HG03066 (cell line): Measurements from ENCODE around the gene IQSEC1.
A peak's percentile ranks its signal among the peaks of the same experiment; 100 is the strongest.

Experiments used
- ATAC-seq: cut with Tn5 transposase; IDR thresholded peaks from one replicate; pipeline ENCODE4 v1.9.1; 2021; ENCODE audit warnings: low read depth; ENCODE audit not compliant: unreplicated experiment

Gene IQSEC1

DNA sequence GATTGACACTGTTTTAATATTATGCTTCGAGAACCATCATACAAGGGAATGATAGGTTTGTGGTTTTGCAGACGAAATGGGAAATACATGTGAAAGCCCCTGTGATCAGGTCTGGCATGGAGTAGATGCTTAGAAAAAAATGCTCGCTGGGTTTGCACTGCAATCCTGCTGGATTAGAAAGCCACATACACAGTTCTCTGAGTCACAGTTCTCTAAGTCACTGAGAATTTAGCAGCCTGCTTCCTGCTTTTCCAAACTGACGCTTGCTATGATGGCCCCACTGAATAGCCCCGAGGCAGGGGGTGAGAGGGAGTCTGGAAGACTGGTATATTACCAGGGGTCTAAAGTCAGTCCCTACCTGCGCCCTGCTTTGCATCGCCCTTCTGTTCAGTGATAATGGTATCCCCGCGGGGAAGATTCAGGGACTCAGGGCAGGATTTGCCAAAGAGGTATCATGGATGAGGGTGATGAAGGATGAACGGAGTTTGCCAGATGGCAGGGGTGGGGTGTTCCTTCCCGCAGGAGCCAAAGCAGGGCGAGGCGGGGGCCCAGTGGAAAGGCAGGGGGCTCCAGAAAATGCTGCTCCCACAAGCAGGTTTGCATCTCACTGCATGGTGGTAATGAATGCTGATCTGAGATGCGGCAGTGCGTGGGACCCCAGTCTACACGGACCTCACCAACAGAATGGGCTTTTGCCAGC, 82.3 kb downstream of the IQSEC1 start:
- no peak for ATAC-seq

DNA sequence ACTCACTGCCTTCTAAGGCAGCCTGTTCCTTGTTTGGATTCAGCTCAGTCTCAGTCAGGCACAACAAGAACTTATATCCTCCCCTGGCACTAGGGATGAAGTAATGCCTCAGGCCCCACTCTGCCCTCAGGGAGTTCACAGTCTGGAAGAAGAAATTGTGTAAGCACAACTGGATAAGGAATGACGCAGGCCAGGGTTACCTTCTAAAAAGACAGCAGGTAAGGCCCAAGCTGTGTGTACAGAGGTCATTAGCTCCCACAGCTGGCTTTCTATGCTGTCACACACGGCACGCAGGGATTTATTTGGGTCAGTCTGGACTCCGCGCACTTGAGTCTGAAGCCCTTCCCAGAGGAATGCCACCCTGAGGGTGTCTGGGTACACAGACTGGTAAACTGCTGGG, 82.9 kb downstream of the IQSEC1 start:
- no peak for ATAC-seq

DNA sequence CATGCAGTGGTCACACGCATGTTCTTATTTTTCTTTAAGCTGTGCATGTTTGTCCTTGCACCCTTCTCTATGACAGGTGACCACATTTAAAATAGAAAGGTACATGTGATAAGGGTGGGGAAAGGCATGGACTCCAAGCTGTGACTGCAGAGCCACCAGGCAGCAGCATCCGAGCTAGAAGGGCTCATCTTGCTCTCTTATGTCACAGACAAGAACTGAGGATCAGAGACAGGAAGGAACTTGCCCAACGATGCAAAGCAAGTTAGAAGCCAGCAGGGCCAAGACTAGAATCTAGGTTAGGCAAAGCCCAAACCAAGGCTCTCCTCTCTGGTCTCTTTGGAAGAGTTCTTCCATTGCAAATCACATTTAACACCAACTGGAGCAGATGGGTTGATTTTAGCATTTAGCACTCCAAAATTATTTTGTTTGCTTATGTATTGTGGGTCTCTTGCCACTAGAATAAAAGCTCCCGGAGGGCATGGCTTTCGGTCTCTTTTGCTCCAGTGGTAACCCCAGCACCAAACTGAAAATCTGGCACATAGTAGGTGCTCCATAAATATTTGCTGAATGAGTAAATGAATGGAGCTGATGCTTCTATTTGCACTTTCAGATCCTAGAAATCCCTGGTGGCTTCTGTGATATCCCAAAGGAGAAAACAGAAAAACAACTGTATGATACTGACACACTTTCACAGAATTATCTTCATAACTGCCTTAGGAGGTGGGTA, 84.3 kb downstream of the IQSEC1 start:
- no peak for ATAC-seq

DNA sequence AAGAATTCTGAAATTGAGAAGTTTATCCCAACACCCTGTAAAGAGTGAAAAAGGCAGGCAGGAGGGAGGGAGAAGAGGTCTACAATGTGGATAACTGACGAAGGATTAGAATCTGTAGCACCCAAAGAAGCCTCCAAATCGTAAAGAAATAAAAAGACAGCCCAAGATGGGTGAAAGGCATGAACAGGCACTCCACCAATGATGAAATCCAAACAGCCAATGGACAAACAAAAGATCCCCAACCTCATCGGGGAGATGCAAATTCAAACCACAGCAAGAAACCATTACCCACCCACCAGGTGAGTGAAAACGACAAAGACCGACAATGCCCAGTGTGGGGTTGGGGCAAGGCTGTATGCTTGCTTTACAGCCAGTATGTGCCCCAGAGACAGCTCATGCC, 85.6 kb downstream of the IQSEC1 start:
- no peak for ATAC-seq

DNA sequence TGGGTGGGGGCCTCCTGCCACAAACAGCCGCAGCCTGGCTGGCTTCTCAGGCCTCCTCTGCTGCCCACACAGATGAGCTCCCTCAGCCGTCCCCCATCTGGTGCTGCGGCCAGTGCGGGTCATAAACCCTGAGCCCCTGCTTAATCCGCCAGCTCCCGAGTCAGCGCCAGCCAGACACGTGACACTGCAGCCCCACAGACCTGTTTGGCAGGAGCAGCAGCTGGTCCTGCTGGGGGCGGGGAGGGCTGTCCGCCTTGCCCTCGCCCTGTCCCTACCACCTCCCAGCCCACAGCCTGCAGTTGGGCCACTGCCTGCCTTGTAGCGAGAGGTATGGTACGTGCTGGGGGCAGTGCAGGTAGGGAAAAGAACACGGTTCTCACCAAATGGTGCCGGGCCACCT, 86.2 kb downstream of the IQSEC1 start:
- no peak for ATAC-seq

DNA sequence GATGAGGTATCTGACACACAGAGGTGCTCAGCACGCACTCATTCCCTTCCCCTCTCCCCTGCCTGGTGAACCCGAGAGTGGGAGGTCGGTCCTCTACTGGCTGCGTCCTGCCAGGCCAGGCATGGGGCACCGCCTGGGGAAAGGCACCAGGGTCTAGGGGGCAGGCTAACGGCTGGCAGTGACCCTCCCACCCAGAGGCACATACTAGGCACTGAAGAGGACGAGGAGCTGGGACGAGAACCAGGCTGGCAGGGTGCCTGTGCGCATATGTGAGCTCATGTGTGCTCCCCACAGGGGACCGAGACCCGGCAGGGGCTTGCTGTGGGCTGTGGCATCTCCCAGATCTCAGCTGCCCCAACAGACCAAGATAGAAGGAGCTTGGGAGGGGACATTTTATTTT, 86.7 kb downstream of the IQSEC1 start:
- ATAC-seq: no peak

DNA sequence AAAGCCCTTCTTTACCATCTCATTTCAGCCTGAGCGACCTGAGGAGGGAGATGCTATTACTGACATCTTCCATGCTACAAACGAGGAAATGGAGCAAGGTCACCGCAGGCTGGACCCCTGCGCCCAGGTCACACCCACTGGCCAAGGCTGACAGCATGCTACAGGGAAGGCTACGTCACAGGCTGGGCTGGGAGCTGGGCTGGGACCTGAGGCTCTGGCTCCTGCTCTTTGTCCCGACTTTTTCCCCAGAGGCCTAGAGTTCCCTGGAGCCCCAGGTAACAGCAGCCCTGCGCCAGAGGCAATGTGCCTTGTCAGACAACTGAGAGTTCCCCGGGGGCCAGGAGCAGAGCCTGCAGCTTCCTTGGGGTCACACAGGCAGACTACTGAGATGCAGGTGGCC, 87.2 kb downstream of the IQSEC1 start:
- ATAC-seq: no peak

DNA sequence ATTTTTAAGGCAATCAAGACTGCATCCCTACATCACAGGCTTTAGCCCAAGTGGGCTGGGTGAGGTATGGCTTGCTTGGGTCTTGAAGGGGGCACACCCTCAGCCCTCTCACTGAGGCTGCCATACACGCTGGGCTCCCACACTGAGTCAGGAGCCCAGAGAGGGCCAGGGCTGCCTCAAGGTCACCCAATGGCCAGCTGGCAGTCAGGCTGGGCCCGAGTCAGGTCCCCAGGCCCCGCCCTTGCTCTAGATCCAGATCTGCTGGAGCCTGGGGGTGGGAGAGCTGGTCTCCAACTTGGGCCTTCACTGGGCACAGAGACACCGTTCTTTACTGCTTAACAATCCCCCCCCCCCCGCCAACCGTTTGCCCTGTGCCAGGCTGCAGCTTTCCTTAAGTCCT, 88.1 kb downstream of the IQSEC1 start:
- no peak for ATAC-seq

DNA sequence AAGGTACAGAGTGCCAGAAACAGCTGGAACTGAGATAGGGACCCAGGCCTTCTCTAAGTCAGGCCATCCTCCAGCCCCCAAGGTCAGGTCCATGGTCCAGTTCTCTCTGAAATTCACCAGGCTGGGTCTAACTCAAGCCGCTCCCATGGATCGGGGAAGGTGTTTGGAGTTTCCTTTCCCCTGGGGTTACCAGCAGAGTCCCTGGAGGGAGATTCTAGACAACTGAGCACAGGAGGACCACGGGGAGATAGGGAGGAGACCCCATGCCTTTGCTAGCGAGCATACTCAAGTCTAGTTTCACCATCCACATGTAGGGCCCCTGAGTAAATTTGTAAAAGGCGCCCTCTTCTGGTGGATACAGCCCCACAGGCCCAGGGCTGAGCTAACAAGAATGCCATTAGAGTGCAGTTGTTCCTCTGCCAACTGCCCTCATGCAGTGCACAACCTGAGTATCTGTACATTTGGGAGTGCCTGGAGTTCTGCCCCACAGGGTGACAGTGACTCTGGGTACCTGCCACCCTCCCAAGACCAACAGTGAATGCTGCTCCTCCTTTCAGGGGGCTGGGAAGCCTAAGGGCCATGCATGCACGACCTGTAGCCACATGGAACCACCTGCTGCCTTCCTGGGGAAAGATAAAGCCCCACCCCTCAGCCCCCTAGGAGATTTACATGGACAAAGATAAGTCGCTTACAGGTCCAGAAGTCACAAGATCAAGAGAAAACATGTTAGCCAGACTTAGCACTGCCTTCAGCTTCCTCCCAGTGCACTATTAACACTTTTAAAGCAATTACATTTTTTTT, 89.0 kb downstream of the IQSEC1 start:
- ATAC-seq: peak; percentile 47

DNA sequence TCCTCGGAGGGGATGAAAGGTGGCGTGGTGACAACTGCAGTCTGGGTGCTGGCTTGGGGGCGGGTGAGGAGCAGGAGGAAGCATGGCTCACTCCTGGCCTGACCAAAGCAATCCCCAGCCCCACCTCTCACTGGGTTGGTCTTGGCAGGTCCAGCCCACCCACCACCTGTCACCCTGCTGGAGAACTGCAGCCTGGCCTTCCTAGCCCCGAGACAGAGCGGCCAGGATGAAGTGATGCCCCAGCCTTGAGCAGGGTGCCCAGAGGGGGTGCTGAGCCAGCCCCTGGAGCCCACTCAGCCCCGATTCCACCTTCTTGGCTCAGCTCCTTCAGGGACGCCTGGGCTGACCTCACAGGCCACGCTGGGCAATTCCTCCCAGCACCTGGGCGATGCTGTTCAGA, 89.9 kb downstream of the IQSEC1 start:
- peak; percentile 13 for ATAC-seq

DNA sequence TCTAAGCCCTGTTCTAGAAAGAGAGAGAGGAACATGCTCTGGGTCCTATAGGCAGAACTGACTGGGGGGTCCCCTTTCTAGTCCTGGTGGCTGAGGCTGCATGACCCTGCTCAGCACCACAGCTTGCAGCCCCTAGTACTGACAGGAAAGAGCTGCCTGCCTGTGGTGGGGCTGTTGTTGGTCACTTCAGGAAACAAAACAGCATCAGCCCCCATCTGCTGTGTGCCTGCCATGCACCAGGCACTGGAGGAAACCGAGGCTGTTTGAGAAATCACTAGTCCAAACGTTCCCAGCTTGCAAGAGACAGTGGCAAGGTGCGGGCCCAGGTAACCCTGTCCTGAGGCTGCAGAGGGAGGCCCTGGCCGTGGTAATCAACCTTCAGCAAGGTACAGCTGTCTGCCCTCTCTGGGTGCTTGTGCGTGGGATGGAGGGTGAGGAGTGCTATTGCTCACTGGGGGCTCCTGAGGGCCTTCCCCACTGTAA, 90.6 kb downstream of the IQSEC1 start:
- peak; percentile 59 for ATAC-seq

DNA sequence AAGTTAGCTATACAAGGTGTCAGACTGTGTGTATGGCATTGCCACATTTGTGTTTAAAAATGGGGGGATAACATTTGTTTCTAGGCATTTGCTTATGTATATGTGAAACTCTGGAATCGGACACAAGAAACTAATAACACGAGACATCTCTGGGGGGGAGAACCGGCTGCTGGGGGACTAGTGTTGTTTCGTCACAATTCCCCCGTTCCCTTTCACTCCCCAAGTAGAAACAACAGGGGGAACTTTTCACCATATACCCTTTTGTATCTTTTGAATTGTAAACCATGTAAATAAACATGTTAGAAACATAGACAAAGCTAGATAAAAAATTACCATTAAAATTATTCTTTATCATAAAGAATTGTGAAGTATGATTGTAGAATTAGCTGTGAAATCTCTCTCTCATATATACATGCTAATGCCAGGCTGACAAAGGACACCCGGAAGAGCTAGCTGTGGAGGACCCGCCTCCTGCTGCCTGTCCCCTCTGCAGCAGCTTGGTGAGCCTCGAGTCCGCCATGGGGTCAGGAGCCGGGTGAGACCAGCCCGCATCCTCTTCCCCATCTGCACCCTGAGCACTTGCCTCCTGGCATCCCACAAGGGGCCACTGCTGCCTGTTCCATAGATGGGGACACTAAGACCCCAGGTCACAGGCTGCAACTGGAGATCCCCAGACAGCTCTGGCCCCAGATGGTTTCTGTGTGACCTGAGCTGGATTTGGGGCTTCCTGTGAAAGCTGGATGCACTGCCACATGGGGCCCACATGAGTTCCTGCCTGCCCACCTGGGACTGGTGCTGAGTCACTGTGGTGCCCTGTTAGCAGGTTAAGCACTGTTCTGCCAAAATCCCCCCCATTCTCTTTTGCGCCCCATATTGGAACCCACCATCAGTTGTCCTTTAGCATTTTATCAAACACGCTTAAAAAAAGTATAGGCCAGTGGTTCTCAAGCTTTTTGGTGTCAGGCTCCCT, 91.6 kb downstream of the IQSEC1 start:
- no peak for ATAC-seq

DNA sequence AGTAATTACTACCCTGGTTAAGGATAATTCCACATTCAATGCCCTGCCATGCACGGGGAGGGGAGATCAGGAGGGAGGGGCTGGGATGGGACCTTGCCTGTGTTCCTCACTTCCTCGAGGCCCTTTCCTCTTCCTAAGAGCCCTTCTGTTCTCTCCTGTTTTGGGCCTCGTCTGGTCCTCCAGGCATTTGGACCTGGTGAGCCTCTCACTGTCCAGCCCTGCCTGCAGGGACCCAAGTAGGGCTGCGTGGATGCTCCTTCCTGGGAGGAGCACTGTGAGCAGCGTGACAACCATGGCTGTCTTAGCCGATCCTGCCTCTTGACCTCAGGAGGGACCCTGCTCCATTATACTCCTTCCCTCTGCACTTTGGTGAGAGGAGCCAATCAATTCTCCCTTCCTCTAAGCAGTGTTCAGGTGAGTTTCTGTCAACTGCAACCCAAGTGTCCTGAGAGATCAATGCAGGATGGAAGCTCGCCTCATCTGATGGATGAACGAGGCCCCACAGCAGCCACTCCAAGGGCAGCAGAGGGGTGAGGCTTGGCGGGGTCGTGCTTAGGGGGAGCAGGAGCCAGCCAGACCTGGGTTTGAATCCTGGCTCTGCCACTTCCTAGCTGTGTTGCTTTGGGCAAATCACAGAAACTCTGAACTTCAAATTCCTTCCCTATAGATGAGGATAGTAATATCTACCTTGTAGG, 92.5 kb downstream of the IQSEC1 start:
- ATAC-seq: no peak

DNA sequence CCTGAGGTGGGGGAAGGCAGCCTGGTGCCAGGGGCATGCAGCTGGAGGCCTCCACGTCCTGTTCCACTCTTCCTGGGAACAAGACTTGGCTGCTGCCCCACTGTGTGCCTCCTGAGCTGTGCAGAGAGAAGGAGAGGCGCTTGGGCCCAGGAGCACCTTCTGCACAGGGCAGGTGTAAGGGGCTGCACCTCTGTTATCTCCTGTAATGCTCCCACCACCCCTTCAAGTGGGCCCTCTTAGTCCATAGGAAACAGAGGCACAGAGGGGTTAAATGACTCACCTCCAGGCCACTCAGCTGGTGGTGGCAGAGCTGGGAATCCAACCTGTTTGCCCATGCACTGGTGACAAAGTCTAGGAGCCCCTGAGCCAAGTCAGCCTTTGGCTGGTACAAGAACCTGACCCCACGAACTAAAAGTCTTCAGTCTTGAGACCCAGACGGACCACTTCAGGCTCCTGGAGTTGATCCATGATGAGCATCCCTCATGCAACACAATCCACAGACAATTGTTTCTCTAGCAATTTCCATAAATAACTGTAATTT, 93.2 kb downstream of the IQSEC1 start:
- ATAC-seq: no peak

DNA sequence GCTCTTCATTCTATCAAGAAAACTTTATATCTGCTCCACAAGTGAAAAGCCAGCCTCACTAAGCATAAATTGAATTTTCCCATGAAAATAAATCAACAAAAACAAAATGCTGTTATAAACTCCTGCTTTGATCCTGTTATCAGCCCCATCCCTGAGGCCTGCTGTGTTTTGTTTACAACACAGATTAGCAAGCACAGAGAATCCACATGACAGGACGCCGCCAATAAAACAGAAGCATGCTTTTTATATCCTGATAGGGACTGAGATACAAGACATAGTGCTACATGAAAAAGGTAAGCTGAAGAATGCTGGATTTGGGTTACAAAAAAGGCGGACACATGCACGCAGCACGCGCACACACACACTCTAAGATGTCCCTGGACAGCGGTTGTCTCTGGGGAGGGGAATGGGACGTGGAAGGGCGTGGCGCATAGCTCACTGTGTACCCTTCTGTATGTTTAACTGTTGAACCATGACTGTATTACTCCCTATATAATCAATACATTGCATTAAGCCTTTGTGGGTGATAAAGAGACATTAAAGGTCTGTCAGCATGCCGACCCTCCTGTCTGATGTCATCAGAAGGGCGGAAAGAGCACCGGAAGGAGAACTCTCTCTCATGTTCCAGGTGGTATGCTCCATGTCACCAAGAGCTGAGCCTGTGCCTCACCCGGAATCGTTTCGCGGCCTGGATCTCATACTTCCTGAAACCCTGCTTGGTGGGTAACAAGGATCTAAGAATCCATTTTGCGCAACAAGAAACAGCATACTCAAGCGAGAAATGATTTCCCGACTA, 93.9 kb downstream of the IQSEC1 start:
- no peak for ATAC-seq

DNA sequence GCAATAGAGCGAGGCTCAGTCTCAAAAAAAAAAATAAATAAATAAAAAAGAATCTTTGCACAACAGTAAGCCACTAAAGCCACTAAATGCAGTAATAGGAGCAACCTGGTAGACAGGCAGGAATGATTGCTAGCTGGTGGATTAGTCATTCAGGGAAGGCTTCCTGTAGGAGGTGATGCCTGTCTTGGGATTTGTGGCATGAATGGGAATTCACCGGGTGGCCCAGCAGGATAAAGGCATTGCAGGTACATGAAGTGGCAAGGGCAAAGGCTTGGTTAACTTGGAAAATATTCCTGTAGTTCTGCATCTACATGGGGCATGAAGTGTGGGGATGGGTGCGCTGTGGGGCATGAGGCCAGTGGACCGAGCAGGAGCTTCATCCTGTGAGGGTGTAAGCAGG, 94.5 kb downstream of the IQSEC1 start:
- ATAC-seq: no peak

DNA sequence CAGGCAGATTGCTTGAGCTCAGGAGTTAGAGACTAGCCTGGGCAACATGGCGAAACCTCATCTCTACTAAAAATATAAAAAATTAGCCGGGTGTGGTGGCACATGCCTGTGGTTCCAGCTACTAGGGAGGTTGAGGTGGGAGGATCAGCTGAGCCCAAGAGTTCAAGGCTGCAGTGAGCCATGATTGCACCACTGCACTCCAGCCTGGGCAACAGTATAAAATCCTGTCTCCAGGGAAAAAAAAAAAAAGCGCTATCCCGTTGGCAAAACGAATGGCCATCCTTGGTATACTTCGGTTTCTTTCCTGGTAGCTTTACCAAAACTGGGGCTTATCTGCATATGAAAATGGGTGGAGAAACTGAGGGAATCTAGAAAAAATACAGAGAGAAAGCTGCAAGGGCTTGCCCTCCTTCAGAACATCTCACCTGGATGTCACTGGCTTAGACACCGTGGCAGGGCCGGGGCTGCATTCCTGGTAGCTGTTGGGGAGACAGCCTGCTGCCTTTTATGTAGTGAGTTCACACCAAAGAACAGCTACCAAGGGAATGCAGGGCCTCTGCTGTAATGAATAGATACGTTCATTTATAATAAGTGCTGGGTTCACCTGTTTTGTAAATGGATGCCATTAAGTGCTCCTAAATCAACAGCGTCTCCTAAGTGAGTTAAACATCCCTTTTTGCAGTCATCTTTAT, 96.0 kb downstream of the IQSEC1 start:
- ATAC-seq: no peak
